ENCODE results near the gene STAB2.

The STAB2 gene

DNA sequence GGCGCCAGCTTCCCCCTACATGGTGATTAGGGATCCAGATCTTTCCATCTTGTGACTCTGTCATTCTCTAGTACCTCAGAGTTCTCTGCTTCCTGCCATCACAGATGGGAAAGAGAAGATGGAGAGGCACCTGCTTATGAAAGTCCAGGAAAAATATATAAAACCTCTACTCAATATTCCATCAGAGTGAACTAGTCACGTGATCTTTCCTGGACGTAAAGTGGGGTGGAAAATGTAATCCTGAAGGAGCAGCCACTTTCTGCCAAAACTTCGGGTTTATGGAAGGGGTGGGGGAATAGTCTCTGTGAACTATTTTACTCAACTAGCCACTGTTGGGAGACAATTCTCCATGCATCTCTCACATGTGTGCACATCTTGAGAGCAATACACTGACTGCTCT is 47.7 kb downstream of the STAB2 start:
- DNase-seq, result no peak
- no peak overlapping the region for H3K4me3 ChIP-seq (ENCODE audit: low read depth, low read length)
- no peak for TF ChIP-seq CTCF (IDR thresholded peaks at IDR 0.05; ENCODE audit: low read depth, low read length, missing control alignments)
- no peaks in the 10 kb centered on the region for H3K36me3 ChIP-seq (replicated peaks)
- no peak overlapping the region for H3K27ac ChIP-seq
- no peaks in the 10 kb centered on the region for H3K27me3 ChIP-seq (replicated peaks)
- in situ Hi-C loops (cut with HindIII; ENCODE audit: low pct_ligation_motif_present, low sequenced_read_pairs), result no loop called here

DNA sequence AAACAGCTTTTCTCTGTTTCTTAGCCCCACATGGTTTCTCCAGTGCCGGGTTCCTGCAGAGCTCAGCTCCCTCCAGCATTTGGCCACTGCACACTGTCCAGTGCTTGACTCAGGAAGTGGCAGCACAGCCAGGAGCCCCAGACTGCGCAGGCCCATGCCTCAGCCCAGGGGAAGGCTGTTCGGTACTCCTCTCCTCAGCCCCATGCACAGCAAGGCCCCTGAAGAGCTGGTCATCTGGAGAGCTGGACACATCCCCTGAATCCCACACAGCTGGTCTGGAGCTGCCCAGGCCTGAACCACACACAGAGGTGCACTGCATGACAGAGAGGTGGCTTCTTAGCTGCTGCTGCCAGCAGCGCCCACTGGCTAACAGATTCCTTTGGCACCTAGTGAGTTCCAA is 48.3 kb downstream of the STAB2 start:
- no peak for TF ChIP-seq CTCF (IDR thresholded peaks at IDR 0.05; ENCODE audit: low read depth, low read length, missing control alignments)

GRCh38 chr12:103637021-103637420 is 49.9 kb downstream of the STAB2 start:
- H3K36me3 ChIP-seq (replicated peaks), result no peaks in the 10 kb centered on the region
- TF ChIP-seq CTCF (IDR thresholded peaks at IDR 0.05; ENCODE audit: low read depth, low read length, missing control alignments), result no peak
- no peak overlapping the region for H3K4me3 ChIP-seq (ENCODE audit: low read depth, low read length)
- no peak overlapping the region for H3K27ac ChIP-seq
- no peaks in the 10 kb centered on the region for H3K27me3 ChIP-seq (replicated peaks)
- no peak for DNase-seq
- in situ Hi-C loops (cut with HindIII; ENCODE audit: low pct_ligation_motif_present, low sequenced_read_pairs), result no loop called here

More for the DNA sequence above, 48.3 kb downstream of the STAB2 start:
- Histone ChIP-seq H3K27me3 (replicated peaks) (no peaks in the 10 kb centered on the region), H3K4me3 (ENCODE audit: low read depth, low read length) (no peak overlapping the region), H3K27ac (no peak overlapping the region), H3K36me3 (replicated peaks) (no peaks in the 10 kb centered on the region)
- in situ Hi-C loops (cut with HindIII; ENCODE audit: low pct_ligation_motif_present, low sequenced_read_pairs), result no loop called here
- DNase-seq, result no peak

- H3K36me3 ChIP-seq (replicated peaks), result no peaks in the 10 kb centered on the region
- in situ Hi-C loops (cut with HindIII; ENCODE audit: low pct_ligation_motif_present, low sequenced_read_pairs), result no loop called here
- no peak for TF ChIP-seq CTCF (IDR thresholded peaks at IDR 0.05; ENCODE audit: low read depth, low read length, missing control alignments)
- H3K27me3 ChIP-seq (replicated peaks), result no peaks in the 10 kb centered on the region
- no peak overlapping the region for H3K4me3 ChIP-seq (ENCODE audit: low read depth, low read length)
- no peak overlapping the region for H3K27ac ChIP-seq
- no peak for DNase-seq
Measured at GRCh38 chr12:103637429-103637828, 50.4 kb downstream of the STAB2 start.

DNA sequence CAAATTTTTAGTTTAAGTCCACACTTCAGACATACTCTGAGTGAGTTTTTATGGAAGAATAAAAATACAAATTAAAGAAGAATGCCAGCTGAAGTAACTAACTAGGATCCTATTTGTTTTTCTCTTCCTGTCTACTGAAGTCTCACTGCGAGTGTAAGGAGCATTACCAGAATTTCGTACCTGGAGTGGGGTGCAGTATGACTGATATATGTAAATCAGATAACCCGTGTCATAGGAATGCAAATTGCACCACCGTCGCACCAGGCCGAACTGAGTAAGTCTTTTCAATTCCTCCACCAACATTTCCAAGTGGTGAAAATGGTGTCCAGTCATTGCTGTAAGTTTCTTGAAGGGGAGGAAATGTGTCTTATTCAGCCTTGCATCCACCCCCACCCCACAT is 52.9 kb downstream of the STAB2 start:
- H3K27me3 ChIP-seq (replicated peaks), result no peaks in the 10 kb centered on the region
- no peak overlapping the region for H3K27ac ChIP-seq
- no peak for TF ChIP-seq CTCF (IDR thresholded peaks at IDR 0.05; ENCODE audit: low read depth, low read length, missing control alignments)
- no peak for DNase-seq
- in situ Hi-C loops (cut with HindIII; ENCODE audit: low pct_ligation_motif_present, low sequenced_read_pairs), result no loop called here
- H3K36me3 ChIP-seq (replicated peaks), result no peaks in the 10 kb centered on the region
- no peak overlapping the region for H3K4me3 ChIP-seq (ENCODE audit: low read depth, low read length)

GRCh38 chr12:103640410-103640809 is 53.3 kb downstream of the STAB2 start:
- no peak for DNase-seq
- H3K27me3 ChIP-seq (replicated peaks), result no peaks in the 10 kb centered on the region
- no peak for TF ChIP-seq CTCF (IDR thresholded peaks at IDR 0.05; ENCODE audit: low read depth, low read length, missing control alignments)

More at GRCh38 chr12:103640410-103640809, 53.3 kb downstream of the STAB2 start:
- no peak overlapping the region for H3K27ac ChIP-seq
- no peaks in the 10 kb centered on the region for H3K36me3 ChIP-seq (replicated peaks)
- H3K4me3 ChIP-seq (ENCODE audit: low read depth, low read length), result no peak overlapping the region
- in situ Hi-C loops (cut with HindIII; ENCODE audit: low pct_ligation_motif_present, low sequenced_read_pairs), result no loop called here
